Glomerular visceral epithelial cell (primary cell): ENCODE results near the gene DCBLD1.
A peak's percentile ranks its signal among the peaks of the same experiment; 100 is the strongest.
"Not testable (repeated sequence)": the region's sequence is repeated elsewhere in the genome, so short reads cannot be mapped to it uniquely, and the experiment has no call there.

ENCODE experiments used
- DNase-seq: peaks from one replicate; pipeline ENCODE4 v3.0.0-alpha.2; 2016; ENCODE audit errors: extremely low spot score

The DCBLD1 gene

DNA sequence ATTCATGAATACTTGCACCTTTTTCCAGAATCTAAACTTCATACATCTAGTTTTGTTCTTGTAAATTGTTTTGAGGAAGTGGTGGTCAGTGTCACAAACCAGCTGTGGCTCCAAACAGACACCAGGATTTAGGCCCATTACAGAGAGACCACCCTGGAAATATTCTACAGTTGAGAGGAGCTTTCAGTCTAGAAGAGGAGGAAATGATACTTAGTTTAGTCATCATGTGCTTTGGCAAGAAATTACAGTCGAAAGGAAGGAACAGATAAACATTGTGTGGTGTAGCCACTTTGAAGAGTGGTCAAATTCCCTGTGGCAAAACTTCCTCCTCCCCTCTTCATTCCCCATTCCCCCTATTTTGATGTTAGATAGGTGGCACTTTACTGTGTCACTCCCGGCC is 15.7 kb downstream of the DCBLD1 start:
- DNase-seq, result peak; percentile 51

DNA sequence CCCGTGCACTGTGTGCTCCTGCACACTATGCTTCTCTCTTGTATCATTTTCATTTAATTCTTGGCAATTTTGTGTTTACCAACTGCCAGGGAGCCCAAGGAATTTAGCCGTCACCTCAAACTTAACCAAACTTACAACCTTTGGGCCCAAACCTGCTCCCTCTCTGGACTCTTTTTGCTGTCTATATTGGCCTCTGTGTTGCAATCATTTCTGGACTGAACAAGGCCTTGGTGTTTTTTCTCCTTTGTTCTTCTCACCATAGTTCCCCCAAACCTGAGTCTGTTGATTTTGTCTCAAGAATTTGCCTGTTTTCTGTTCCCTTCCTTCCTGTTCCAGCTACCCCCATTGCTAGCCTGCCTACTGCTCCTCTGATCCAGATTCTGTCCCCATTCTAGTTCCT is 19.2 kb downstream of the DCBLD1 start:
- DNase-seq, result no peak

DNA sequence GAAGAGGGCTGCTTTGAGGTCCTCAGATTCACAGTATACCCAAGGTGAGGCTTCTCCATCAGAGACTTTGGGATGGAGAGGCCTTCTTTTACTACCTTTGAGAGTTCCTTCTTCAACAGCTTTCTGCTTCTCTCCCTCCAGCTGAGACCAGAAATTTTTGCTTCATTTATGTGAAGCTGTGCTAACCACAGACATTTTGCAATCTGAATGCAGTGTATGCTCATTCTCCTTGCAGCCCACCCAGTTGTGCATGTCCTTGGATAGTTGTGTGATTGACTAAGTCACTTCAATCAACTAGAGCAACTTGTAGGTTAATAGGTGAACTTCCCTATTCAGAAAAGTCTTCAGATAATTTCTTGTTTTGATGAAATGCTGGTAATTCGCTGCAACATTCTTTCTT is 20.1 kb downstream of the DCBLD1 start:
- DNase-seq, result peak; percentile 25

DNA sequence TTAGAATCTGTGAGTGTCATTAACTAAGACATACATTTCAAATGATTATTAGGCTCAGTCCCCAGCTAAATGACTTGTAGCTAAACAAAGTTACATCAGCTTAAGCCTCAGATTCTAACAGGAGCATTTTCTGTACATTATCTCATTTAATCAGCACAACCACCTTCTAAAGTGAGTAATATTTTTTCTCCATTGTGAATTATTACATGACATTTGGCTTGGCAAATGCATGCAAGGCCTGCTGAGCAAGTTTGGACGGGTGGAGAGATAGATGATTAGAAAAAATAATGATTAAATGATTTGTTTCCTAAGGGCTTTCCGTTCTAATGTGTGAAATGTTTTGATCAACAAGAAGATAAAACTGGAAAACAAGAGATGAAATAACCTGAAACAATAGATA is 20.7 kb downstream of the DCBLD1 start:
- no peak for DNase-seq

DNA sequence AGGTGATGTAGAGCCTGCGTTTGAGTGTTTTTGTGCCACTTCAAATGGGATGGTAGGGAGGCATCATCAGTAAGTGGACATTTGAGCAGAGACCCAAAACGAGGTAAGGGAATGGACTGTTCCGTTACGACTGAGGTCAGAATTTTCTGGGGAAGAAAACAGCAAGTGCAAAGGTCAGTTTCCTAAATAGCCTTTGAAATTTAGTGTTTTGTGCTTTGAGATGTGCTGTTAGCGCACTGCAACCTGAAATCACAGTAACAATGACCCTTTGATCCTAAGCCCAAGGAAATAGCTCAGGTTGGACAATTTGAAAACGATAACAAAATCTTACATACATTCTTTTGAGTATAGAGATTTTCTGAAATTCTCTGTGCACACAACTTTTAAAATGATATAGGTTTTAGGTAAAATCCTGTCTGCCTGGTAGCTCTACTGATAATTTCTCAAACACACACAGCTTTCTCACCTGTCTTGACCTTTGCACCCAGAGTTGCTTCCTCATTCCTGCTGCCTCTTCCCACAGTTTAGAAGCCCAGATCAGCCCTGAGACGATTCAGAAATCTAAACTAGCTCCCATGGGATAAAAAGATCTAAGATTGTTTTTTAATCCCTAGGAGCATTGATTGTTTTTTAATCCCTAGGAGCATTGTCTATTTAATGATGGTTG is 22.1 kb downstream of the DCBLD1 start:
- DNase-seq, result no peak

DNA sequence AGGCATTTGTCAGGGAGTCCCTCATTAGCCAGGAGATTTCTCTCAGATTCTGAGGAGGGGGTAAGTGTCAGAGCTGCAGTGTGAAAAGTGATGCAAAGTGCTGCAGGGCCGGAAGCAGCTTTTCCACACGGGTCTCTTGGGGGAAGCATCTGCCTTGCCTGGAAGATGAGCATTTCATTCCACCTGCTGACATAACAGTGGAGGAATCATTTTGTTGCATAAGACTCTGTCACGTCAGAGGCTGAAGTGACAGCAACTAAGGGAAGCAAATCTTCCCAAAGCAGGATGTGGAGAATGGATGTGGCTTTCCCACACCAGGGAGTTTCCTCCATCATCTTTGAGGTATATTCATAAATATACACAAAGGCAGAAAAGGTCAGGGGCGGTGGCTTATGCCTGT is 22.8 kb downstream of the DCBLD1 start:
- DNase-seq, result no peak

DNA sequence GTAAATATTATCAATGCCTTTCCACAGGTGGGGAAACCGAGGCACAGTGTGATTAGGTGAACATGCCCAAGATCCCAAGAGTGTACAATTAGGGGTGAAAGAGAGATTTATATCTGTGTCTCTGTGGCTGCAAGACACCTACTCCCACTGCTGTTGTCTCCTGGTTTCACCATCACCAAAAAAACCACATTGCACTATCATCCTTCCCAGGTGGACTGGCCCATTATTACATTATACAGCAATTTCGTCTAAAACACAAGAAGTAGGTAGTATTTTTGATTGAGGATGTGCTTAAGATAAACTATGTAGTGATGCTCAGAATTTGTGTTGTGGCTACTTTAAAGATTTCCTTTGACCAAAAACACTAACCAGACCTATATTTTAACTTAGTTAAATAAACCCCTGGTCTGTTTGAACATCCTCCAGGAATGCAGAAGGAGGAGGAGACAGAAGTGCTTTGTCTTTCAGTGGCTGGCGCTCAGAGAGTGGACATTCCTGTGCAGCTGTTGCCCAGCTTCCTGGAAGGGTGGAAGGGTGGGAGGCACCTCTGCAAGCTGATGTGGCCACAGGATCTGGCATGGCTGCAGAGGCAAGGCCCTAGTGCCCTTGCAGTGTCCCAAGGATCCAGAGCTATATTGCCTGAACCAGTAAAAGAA is 23.8 kb downstream of the DCBLD1 start:
- peak; percentile 28 for DNase-seq

DNA sequence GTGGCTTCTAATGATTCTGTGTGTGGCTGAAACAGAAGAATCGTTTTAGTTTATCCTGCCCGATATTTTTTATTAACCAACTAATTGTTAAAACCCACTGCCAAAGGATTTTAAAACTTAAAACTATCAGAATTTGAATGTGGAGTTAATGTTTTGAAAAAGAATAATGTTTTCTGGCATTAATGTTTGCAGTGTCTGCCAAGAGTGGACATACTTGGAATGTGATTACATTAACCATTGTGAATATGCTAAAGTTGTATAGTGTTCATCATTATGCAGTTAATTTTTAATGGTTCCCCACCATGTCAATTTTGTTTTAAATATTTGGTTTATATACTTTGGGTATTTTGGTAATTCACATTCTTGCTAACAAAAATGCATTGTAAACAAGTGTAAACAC is 24.4 kb downstream of the DCBLD1 start:
- DNase-seq, result no peak

DNA sequence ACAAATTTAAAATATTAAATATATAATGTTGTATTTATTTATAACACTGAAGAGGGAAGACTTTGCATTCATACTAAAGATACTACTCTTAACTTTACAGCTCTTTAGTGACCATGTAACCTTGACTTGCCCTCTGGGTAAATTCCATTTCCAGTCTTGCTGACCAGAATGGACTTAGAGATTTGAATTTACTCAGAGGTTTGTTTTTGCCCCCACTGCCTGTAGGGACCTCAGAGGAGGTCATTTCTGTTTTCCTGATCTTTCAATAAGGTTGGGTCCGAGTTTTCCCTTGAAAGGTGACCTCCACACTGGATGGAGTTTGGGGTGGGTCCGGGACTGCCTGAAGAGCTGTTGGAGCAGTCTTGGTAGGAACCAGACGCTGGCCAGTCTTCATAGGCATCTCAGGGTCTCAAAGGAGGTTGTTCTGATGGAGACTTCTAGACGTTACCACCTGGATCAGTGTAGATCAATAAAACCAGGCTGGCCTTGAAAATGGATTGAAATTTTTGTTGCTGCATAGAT is 26.0 kb downstream of the DCBLD1 start:
- no peak for DNase-seq

DNA sequence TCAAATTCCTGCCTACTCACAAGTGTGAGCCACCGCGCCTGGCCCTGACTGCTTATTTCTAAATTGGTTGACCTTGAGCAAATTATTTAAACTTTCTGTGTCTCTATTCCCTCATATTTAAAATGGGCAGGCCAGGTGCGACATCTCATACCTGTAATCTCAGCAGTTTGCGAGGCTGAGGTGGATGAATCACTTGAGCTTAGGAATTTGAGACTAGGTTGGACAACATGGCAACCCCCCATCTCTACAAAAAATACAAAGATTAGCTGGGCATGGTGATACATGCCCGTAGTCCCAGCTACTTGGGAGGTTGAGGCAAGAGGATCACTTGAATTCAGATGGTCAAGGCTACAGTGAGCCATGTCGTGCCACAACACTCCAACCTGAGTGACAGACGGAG is 26.5 kb downstream of the DCBLD1 start:
- no peak for DNase-seq

DNA sequence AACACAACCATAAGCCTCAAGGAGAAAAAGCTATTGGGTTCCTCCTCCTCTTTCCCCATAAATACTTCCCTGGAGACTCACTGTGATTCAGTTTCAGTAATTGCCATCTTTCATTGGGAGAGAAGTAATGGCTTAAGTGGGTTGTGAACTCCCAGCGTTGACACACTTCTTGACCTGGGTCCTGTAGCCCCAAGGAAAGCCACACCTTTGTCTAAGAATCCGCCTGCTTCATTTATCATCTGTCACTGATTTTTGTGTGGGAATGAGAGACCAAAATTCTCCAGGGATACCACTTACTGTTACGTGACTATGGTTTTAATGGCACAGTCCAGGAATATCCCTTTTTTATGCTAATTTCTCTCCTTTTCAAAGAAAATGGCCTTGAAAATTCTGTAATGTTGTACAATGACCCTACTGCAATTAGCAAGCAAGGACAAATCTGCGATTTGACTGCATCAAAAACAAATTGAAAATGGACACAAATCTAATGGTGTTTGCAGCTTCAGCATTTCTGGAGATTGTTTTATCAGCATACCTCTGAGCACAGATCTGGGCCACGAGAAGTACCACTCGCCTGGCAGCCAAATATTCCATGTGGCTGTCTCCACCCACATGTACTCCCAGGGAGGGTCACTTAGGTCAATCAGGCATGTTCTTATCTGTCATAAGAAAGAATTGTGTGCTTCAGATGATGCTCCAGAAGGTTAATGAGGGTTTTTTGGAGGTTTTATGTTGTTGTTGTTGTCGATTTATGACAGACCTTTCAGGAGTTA is 29.8 kb downstream of the DCBLD1 start:
- no peak for DNase-seq

DNA sequence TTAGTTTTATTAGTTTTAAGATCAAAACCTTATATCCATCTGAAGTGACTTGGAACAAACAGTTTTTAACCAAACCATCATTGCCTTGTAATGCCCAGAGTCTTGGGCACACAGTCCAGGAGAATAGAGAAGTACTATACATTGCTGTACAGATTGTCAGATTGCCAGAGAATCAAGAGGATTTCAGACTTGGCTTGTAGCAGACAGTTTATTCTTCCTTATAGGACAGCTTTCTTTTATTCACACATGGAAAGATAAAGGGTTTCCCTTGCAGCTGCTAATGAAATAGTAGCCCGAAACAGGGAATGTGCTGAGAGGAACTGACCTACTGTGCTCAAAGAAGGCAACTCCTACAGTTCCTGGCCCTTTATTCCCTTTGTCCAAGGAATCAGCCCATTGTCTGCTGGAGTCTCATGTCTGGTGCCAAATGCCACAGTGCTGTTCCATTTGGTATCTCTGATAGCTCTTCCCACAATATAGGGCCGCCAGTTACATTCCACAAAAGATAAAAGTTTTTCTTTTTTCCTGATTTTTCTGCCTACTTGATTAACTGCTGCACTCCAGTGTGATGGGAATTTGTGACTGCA is 30.6 kb downstream of the DCBLD1 start:
- no peak for DNase-seq

DNA sequence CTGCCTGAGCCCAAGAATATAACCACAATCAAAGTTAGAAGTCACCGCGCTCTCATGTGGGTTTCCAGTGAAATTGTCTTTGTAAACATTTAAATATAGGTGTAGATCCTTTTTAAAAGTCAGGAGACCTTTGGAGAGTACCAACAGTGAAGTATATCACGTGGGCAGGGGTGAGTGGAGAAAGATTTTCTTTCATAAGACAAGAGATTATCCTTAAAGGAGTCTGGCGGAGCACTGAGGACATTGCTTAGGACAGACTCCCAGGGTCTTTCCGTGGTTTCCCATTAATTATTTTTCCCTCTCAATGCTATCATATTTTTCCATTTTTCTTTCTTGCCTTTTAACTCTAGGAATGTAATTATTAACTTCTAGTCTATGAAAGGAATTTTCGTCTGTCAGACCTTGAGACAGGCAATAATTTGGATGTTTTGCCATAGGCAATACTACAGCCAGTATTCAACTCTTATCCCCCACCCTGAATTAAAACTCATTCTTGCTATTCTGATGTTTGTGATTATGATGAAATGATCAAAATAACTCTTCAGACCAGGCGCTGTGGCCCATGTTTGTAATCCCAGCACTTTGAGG is 31.4 kb downstream of the DCBLD1 start:
- DNase-seq, result no peak

DNA sequence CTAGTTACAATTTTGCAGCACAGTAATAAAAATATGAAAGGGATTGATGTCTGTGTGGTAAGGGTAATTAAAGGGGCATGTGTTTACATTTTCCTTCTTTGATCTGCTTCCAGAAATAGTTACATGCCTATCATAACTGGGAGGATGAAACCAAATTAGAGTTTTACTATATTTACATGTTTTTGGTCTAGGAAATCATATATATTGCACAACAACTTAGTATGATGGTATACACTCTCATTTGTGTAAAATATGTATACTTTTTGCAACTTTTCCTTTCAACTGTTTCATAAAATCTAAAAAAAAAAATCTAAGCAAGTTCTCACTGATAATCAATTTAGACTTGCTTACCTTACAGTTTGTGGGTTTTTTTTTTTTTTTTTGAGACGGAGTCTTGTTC is 32.2 kb downstream of the DCBLD1 start:
- DNase-seq, result no peak

DNA sequence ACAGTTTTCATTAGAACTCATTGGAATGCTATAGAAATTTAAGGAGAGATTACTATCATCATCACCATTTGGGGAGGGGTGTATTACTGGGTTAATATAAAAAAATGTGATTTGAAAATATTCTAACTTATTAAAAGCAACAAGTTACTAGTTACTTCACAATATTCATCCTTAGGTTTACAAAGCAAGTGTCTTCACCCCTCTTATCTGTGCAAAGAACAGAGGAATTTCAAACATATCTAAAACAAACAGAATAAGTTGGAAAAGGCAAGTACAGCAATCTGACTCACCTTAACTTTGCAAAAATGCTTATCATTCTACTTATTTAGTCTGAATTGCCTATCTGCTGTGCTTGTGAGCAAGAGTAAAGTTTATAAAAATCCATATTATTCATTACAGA is 32.9 kb downstream of the DCBLD1 start:
- no peak for DNase-seq

DNA sequence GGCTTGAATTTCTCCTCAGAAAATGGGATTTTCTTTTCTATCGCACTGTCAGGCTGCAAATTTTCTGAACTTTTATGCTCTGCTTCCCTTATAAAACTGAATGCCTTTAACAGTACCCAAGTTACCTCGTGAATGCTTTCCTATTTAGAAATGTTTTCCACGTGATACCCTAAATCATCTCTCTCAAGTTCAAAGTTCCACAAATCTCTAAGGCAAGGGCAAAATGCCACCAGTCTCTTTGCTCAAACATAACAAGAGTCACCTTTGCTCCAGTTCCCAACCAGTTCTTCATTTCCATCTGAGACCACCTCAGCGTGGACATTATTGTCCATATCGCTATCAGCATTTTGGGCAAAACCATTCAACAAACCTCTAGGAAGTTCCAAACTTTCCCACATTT is 35.5 kb downstream of the DCBLD1 start:
- not testable (repeated sequence) for DNase-seq

DNA sequence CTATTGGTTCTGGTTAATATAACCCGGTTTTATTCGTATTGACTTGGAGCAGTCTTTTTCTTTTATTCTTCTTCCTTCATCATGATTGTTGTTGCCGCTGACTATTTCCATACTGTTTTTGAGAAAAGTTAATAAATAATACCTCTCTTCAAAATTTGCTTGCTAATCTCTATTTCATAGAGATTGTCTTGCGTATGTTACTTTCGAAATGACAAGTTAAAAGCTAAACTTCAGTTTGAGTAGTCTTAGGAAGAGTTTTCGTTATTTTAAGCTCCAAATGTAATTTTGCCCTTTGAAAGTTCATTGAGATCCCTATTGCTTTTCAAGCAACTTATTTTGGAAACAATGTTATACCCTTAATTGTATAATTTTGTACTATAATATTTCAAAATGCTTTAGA is 36.4 kb downstream of the DCBLD1 start:
- DNase-seq, result no peak

DNA sequence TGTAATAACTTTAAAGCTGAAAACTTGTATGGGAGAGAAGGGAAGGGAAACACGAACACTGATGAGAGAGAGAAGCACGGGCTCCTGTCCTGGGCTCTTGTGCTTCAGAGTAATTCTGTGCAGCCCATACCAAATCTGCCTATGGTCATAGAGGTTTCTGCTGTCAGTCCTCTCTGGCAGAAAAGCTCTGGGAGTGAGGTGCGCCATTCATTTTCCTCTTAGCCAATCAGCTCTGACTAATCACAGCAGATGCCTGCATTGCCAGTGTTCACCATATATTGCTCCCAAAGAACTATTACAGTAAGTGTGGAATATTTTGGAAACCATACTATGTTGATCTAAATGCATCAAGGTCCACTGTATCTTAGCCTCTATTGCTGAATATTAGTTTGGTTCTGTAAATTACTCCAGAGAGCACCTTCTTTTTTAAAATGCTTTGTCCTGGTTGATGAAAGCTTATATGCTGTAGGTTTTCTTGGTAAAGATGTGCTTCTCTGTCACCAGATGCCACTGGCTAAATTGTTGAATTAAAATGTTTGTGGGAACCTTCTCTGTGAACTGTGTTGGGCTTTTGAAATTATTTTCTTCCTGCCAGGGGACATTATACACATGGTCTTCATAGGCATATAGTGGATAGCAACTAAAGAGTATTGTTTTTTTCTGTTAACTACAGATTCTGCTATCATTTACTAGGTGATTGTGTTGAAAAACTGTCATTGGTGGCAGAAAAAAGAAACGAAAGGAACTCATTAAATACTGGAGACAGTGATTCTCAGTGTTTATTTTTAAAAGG is 38.3 kb downstream of the DCBLD1 start:
- DNase-seq, result no peak

DNA sequence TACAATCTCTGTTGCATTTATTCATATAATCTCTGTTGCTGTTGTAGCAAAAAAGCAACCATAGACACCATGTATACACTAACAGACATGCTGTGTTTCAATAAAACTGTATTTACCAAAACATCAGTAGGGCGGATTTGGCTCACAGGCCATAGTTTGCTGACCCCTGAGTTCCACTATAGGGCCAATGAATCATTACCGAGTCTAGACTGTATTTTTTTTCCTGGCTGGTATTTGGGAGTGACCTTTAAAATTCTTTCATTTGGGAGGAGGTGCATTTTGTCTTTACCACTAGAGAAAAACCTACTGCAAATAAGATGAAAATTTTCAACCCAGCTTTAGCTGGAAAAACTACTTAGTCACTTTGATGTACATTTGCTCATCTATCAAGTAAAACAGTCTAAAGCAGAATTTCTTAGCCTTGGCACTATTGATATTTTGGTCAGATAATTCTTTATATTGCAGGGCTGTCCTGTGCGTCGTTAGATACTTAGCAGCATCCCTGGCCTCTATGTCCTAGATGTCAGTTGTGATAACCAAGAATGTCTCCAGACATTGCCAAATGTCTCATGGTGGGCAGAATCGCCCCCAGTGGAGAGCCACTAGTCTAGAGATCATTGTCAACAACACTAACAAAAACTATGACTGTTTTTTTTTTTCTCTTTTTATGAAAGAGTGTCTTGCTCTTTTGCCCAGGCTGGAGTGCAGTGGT is 39.5 kb downstream of the DCBLD1 start:
- no peak for DNase-seq

DNA sequence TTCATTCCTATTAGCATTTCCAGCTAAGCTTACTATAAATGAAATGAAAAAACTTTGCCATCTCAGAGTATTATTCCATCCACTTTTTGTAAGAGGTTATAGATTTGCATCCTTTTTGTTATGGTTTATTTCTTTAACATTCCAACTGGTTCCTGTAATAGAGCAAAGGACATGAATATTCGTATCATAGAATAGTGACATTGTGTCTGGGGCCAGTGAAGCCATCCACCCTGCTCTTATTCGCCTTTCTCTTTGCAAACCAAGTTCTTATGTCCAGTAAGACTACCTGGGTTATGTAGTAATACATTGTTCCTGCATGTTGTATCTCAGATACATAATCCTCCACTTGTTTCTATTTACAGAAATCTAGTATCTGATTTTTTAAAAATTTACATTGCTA is 43.1 kb downstream of the DCBLD1 start:
- no peak for DNase-seq
